Tongue (tissue), 2 donors: Measurements from ENCODE around the gene KCNJ4. TPM values are rescaled to one million over a fixed set of nuclear protein-coding genes. Genes with fewer than 3 reads are reported as not detected.

Source experiments
- DNase-seq: peaks from one replicate; pipeline ENCODE4 v3.0.0-alpha.2; 2015
- total RNA-seq: library from RNA; depleted of rRNA; stranded (reverse); fragments of >200 nt; gene quantifications from one replicate; pipeline ENCODE4 v1.2.3, GENCODE V29; 2014

KCNJ4 gene
- total RNA-seq, result not detected

DNA sequence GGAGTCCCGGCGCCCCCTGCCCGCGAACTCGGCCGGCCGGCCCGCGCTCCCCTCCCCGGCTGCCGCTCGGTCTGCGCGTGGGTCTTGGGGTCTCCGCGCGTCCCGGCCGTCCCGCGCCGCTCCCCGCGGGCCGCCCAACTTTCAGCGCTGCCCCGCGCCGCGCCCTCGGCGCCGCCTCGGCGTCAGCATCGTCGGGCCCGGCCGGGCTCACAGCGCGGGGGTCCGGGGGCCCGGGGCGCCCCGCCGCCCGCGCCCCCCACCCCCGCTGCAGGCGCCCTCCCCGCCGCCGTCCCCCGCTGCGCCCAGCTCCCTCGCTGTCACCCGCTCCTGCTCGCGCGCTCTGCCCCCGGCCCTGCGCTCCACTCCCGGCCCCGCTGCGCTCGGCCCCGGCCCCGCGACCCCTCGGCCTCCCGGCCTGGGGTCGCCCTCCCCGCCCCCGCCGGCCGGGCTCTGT lies at the start of gene KCNJ4:
Gene KCNJ4 (minus strand): TSS at position 124 of the 454 bp plus-strand sequence. CDS start 27,067 bp downstream, outside the sequence.
- no peak for DNase-seq

DNA sequence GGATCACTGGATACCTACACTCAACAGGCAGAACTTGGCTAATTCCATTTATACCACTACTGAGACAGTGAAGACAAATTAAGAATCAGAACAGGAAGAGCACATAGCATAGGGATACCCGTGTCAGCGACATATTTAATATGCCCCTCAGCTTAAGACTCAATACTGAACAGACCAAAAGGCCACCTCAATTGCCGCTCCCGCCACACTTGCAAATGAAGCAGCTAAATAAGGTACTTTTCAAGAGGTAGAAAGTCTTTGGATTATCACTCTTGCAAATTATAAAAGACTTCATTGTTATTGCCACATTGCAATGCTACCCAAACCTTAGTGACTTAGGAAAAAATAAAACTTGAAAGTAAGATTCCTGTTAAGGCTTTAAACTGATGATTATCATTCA lies 48.0 kb upstream of the KCNJ4 start:
- DNase-seq, result no peak

DNA sequence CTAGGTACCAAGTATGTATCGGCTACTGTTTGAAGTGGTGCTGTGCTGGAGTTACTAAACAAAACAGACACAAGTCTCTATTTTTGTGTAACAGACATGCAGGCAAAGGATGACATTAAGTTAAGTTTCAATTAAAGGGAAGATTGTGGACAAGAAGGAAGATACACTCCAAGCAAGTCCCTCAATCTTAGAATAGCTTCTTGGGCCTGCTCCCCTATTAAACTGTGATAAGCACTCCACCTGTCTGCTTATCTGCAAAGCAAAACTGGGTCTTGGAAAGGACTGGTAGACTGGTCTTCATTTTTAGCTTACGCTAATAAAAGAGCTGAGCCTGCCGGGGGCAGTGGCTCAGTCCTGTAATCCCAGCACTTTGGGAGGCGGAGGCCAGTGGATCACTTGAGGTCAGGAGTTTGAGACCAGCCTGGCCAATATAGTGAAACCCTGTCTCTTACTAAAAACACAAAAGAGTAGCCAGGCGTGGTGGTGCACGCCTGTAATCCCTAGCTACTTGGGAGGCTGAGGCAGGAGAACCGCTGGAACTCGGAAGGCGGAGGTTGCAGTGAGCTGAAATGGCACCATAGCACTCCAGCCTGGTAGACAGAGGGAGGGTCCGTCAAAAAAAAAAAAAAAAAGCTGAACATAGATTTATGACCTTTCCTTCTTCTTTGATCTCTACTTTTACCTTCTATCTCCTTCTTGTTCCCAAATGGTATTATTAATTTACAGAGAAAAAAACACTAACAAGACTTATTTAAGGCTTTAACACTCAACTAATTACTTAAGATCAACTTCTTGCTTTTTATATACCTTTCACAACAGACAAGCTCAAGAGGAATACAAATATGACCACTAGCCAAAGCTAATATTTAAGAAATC lies 47.0 kb upstream of the KCNJ4 start:
- DNase-seq, result no peak

DNA sequence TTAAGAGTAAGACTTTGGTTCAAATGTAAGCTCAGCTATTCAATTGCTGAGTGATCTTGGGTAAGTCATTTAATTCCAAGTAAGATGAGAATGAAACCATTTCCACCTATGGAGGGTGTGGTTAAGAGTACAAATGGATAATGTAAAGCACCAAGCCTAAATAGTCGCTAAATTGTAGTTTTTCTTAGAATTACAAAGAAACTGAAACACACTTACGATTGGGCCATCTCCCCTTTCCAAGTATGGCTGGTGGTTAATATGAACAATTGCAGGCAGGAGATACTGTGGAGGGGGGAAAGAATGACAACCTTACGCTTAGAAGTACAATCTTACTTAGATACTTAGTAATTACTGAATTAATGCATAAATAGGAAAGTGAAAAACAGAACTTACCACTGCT lies 42.9 kb upstream of the KCNJ4 start:
- no peak for DNase-seq

DNA sequence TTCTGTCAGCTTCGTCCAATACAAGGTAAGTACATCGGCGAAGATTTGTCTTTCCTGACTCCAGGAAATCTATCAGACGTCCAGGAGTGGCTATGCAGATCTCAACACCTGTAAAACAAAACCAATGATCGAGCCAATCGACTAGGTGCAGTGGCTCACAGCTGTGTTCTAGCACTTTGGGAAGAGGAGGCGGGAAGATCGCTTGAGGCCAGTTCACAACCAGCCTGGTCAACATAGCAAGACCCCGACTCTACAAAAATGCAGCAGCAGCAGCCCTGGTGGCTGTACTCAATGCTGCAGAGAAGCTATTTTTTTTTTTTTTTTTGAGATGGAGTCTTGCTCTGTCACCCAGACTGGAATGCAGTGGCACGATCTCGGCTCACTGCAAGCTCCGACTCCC lies 39.9 kb upstream of the KCNJ4 start:
- no peak for DNase-seq

DNA sequence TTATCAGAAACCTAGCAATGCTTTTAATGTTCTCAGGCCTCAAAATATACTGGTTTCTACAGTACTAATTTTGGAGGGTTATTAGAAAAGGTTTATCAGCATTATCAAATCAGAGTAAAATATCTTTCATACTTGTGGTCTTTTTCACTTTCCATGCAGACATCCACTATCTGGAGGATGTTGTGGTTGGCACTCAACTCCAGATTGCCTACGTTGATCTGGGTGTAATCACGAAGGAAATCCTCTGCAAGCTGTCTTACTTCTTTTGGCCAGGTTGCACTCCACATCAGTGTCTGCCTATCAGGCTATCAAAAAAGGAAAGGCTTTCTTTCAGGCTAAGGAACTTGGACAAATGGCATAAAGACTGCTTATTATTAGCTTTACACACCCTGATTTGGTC lies 39.5 kb upstream of the KCNJ4 start:
- DNase-seq, result no peak

DNA sequence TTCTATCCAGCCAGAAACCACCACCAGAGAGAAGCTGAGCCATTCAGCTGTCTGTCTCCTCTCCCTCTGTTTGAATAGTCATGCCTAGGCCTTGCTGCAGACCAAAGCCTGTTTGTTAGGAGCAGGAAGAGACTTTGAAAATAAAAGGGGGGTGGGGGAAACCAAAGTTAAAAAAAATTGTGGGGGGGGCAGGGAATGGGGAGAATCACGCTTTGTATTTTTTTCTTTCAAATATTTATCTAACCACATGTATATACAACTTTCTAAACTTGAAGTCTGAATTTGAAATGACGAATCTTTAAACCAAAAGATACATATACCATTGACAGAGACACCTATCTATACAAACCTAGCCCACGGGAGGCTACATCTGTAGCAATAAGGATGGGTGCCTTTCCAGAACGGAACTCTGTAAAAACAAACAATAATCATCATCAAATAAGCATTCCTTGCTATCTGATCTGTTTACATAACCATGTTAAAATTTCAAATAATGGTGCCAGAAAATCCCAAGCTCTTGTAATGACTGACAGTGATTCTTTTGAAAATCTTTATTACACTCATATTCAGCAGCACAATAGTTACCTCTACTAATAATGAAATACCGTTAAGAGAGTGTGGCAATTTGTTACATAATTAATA lies 36.8 kb upstream of the KCNJ4 start:
- no peak for DNase-seq

DNA sequence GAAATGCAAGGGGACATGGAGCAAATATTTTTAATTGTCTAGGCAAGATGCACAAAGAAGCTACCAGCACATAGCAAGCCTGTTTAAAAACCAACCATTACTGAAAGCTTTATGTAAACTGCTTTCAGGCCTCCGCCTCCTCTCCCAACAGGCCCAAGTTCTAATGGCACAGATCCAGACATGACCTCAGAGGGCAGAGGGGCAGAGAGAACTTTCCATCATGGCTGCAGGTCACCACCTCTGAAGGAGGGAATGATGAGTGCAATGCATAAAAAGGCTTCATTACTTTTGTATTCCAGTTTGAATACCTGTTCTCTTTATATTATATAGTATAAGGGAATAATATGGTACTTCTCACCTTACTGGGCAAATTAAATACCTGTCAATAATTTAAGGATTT lies 35.9 kb upstream of the KCNJ4 start:
- peak; percentile 69 for DNase-seq

DNA sequence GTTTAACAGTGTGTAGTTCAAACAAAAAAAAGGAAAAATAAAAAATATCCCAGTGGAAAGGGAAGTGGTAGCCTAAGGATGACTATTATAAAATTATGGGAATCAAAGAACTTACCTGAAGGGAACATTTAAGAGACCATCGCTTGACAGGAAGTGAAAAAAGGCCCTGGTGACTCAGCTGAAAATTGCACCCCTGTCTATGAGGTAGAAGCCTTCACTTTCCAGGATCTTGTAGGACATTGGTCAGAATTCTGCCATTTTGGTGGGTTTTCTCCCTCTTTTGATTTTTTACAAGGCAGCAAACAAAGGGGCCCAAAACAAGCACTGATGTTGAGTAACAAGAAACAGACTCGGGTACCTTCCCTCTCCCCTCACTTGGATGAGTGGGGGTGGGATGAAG lies 35.5 kb upstream of the KCNJ4 start:
- no peak for DNase-seq

DNA sequence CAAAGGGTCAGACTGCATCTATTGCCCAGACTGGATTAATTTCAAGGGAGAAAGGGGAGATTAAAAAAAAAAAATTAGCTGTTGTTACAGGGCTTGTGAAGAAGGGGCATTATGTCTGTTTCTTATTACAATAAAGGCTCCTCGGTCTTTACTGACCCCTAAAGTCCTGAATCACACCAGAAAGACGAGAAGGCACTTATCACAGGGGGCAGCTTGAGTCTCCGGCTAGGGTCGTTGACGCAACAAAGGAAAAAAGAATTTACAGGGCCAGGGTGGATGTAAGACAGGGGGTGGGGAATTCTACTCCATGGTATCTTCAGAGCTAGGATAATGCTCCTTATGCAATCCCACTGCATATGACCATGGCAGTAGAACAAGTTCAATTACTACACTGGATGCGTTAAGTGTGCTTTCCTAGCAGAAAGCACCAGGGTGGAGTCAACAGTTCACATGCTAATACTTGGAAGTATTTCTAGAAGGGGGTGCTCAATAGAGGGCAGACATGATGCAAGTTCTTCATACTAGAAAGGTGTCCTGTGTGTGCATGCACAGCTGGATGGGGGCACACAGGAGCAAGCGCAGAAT lies 34.7 kb upstream of the KCNJ4 start:
- DNase-seq, result no peak

DNA sequence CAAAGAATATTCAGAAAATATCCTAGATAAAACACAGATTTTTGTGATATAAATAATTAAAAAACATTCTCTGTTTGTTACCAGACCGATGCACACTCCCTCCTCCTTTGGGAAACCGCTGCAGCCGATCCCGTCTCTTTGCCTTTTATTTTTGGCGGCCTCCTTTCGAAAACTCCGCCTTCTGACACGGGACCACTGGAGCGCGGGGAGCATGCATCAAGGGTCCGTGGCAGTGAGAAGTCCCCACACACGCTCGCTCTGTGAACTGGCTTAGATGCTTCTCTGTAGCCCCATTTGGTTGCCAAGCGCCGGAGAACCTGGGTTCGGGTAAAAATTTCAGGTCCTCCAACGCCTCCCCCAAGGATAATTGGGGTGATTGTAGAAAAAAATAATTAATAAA lies 34.1 kb upstream of the KCNJ4 start:
- DNase-seq, result no peak

DNA sequence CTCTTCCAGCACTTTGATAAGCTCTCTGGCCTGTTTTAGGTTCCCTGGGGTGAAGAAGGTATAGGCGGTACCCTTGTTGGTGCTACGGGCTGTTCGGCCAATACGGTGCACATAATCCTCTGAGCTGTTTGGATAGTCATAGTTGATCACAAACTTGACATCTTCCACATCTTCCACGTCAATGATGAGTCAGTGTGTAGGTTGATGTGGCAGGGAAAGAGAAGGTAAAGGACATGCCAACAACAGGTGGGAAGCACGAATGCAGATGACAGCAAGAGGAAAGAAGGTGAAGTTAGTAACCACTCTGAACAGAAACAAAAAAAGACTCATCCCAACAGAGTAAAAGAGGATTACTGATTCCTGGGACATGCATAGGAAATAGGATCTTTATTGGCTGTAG lies 32.9 kb upstream of the KCNJ4 start:
- DNase-seq, result no peak

DNA sequence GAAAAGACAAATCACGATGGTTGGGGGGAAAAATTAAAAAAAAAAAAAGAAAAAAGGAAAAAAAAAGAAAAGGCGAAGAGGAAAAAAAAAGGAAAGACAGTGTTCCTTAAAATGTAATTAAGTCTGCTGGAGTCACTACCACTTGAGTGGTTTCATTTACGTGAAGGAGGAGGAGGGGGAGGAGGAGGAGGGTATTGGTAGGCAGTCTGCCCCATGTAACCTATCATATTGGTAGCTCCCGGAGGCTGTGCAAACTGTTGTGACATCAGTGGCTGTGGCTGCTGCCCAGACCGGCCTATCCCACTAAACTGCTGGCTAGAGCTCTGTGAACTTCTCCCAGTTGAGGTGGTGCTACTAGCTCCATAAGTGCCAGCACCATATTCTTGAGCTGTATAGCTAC lies 30.8 kb upstream of the KCNJ4 start:
- DNase-seq, result no peak

DNA sequence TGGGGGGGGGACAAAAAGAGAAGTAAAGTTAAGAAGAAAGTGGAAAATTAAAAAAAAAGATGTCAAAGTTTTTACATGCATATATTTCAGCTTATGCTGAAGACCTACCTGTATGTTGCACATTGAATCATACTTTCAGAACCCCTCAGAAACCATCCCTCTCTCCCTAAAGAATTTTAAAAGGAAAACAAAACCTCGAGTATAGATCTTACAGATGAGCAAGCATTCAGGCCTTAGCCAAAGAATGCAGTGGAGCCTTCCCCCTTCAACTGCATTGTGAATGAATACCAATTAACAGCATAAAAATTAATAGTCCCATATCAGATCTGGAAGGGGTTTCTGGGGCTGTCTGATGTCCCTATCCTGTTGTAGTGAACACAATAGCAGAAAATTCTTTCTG lies 29.2 kb upstream of the KCNJ4 start:
- DNase-seq, result no peak

DNA sequence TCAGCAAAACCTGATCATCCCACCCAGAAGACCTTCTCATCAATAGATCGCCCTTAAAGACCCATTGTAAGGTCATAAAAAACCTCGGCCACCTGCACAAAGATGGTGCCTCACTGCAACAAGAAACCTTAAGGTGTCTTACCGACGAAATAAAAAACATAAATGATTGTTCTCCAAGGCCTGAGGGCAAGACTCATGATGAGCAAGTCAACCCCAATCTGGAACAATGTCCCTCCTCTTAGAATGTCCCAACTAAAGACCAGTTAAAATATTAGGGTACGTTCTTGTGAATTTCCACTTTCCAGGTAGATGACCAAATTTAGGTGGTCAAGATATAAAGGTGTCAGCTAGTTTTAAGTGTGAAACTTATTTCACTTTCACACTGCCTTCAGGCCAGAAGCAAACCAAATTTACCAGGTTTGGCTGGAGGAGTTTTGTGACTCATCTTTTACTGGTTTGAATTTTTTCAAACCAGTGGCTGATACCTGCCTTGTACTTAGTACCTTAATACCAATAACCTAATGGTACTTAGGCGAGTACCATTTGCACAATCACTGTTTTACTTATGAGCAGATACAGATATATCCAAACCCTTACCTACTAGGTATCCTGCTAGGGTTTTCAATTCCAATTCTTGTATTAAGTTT lies 27.8 kb upstream of the KCNJ4 start:
- no peak for DNase-seq

DNA sequence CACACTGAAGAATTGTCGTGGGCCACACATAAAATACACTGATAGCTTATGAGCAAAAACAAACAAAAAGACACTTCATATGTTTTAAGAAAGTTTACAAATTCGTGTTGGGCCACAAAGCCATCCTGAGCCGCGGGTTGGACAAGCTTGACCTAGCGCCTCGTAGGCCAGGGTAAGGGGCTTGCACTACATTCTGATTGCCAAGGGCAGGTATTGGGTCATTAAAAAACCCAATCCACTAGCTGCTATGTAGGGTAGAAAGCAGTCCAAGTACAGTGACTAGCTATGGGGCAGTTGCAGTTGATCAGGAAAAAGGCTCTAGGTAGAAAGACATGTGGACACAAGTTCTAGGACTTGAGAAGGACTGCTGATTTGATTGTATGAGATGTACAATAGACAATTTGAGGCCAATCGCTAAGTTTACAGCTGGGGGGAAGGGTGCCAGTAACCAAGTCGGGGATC lies 26.9 kb upstream of the KCNJ4 start:
- no peak for DNase-seq

DNA sequence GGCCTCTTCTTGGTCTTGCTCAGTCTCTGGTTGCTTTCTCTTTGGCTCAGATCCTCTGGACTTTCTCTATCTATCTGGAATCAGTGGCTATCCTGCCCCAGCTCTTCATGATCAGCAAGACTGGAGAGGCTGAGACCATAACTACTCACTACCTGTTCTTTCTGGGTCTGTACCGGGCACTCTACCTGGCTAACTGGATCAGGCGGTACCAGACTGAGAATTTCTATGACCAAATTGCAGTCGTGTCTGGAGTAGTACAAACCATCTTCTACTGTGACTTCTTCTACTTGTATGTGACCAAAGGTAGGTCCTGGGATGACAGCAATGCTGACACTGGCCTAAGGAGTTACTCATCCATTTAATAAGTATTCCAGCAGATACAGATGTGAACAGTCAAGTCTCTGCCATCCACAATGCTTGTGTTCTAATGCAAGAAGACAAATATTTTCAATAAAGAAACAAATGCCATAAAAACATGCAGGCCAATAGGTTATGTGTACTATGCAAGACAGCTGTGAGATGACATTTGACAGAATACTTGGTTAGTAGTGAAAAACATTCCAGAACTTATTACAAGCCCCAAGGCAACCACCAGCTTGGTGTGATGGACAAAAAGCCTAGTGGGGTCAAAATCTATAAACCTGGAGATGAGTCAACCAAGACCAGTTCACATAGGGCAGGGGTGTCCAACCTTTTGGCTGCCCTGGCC lies 26.3 kb upstream of the KCNJ4 start:
- DNase-seq, result no peak

DNA sequence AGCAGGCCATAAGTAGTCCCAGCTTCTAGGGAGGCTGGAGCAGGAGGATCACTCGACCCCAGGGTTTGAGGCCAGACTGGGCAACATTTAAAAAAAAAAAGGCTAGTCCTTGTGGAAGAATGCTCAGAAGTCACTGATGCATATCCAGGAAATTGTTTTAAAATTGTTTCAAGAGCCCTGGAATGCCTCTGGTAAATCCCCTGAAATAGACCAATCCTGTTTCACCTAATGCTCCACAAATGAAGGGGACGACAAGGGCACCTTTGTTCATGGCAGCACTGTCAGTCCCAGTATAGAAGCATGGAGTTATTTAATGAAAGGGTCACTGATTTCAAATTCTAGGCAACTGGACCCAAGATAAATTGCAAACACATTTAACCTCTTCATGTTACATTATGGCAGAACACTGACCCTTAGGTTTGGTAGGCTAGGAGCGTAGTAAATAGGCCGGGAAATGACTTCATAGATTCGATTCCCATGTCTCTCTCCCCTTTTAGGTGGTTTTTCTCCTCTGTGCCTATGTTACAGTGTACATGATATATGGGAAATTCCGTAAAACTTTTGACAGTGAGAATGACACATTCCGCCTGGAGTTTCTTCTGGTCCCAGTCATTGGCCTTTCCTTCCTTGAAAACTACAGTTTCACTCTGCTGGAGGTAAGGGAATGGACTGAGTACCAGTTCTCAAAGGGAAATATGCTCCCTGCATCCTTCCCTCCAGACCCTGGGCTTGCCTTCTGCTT lies 24.3 kb upstream of the KCNJ4 start:
- DNase-seq, result no peak

DNA sequence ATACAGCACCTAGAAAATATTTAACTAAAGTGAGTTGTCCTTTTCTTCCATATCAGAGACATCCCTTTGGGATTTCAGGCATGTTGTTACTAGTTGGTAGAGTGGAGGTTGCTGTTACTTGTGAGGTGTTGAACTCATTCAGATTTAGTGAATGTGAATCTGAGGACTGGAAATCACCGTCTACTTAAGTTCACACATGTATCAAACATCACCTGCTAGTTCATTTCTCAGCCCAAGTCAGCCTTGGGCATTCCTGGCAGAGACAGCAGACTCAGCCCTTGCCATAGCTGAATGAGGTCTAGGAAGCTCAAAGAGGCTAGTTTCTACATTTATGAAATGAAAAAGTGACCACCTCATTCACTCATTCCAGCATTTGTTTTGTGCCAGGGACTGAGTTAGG lies 22.6 kb upstream of the KCNJ4 start:
- DNase-seq, result no peak

DNA sequence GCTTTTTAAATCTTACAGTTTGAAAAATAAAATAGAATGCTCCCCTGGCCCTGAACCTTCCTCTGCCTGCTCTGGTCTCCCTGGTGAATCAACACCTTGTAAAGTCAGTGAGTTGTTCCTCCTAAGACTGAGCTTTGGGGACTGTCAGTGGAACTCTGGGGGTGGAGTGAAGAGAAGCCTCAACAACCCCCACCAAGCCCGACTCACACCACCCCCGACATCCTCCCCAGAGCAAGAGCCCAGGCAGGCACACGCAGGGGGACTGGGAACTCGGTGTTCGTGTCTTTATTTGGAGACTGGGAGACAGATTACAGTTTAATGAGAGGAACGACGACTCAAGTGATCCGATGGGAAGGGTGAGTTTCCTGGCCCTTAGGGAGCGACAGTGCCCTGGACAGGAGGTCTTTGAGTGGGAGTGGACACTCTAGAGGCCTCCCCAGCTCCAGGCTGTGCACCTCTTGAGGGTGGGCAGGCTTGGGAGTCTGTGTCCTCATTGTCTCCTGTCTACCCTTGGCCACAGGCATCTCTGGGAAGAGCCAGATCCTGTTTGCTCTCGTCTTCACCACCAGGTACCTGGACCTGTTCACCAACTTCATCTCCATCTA lies 19.1 kb upstream of the KCNJ4 start:
- DNase-seq, result no peak

DNA sequence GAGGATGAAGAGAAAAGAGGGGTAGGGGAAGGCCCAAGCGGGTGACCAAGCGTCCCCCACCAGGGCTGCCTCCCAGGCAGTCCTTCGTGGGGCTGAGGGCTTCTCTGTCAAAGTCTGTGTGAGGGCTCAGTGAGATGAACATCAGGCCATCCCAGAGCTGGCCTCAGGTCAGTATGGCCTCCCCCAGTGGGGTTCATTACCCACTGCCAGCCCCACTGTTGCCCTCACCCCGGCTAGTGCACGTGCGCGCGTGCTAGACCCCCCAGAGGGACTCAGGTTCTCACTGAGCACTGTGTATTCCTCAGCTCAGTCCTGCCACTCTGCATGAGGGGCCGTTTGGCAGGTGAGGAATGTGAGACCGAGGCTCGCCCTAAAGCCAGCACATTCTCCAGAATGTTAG lies 16.2 kb upstream of the KCNJ4 start:
- DNase-seq, result no peak
